Astrocyte of the spinal cord (primary cell): ENCODE data around the gene SCCPDH.
"Not testable (repeated sequence)": the region's sequence is repeated elsewhere in the genome, so short reads cannot be mapped to it uniquely, and the experiment has no call there.

ENCODE experiments used
- DNase-seq: peaks from one replicate; pipeline ENCODE4 v3.0.0; 2011; ENCODE audit warnings: low read depth, low spot score
- H3K4me3 ChIP-seq: 2 replicates; pipeline ENCODE4 v1.5.1; 2011; ENCODE audit warnings: low read depth, mild to moderate bottlenecking, low read length, moderate library complexity
- CTCF ChIP-seq: IDR thresholded peaks from 2 replicates; pipeline ENCODE4 v1.5.1; 2012; ENCODE audit warnings: low read depth, mild to moderate bottlenecking, low read length, inconsistent platforms
- in situ Hi-C: cut with HindIII; loops from 2 replicates; pipeline ENCODE4 v1.10.0; 2017; ENCODE audit warnings: low sequenced_read_pairs

The SCCPDH gene

GRCh38 chr1:246730839-246731238 is 6.6 kb downstream of the SCCPDH start:
- no peak for TF ChIP-seq CTCF
- no peak overlapping the region for H3K4me3 ChIP-seq
- in situ Hi-C loops, result no loop called here
- DNase-seq, result no peak

GRCh38 chr1:246731873-246732272 is 7.7 kb downstream of the SCCPDH start:
- in situ Hi-C loops, H3K4me3 ChIP-seq, DNase-seq: not testable (repeated sequence)

- DNase-seq, result no peak
- no peak overlapping the region for H3K4me3 ChIP-seq
- TF ChIP-seq CTCF, result no peak
- in situ Hi-C loops, result no loop called here
These were observed 9.5 kb downstream of the SCCPDH start for GRCh38 chr1:246733704-246734103.

GRCh38 chr1:246734866-246735265 is 10.7 kb downstream of the SCCPDH start:
- DNase-seq, result no peak
- no peak overlapping the region for H3K4me3 ChIP-seq
- in situ Hi-C loops, result no loop called here
- TF ChIP-seq CTCF, result no peak

- in situ Hi-C loops, result no loop called here
- TF ChIP-seq CTCF, result no peak
- no peak for DNase-seq
- no peak overlapping the region for H3K4me3 ChIP-seq
These were observed 11.5 kb downstream of the SCCPDH start for GRCh38 chr1:246735735-246736134.

- no peak overlapping the region for H3K4me3 ChIP-seq
- no peak for TF ChIP-seq CTCF
- DNase-seq, result no peak
- in situ Hi-C loops, result no loop called here
These were observed 18.2 kb downstream of the SCCPDH start for GRCh38 chr1:246742396-246742795.

- DNase-seq, H3K4me3 ChIP-seq, in situ Hi-C loops: not testable (repeated sequence)
These were observed 21.9 kb downstream of the SCCPDH start for GRCh38 chr1:246746155-246746554.

GRCh38 chr1:246748006-246748405 is 23.8 kb downstream of the SCCPDH start:
- H3K4me3 ChIP-seq, result no peak overlapping the region
- no peak for DNase-seq
- no peak for TF ChIP-seq CTCF
- in situ Hi-C loops, result no loop called here
